Neural cell (in vitro differentiated cells): Measurements from ENCODE around the gene PLD1. TPM values are rescaled to one million over a fixed set of nuclear protein-coding genes. Genes with fewer than 3 reads are reported as not detected.

Experiments used
- H2AFZ ChIP-seq: fragments of 200-600, 300-800 bp; sonication (generic), shearing (Covaris generic); 2 replicates; pipeline ENCODE4 v1.6.0; 2014; ENCODE audit warnings: low read depth, mild to moderate bottlenecking, antibody characterized with exemption, low read length, moderate library complexity
- H3F3A ChIP-seq: fragments of 200-600 bp; shearing (Covaris generic); 2 replicates; pipeline ENCODE4 v1.6.1; 2016; ENCODE audit warnings: mild to moderate bottlenecking, moderate library complexity, mixed read lengths, antibody characterized with exemption, low read length; ENCODE audit not compliant: insufficient read depth, poor library complexity, severe bottlenecking
- H3K27ac ChIP-seq: fragments of 200-600, 300-800 bp; sonication (generic), shearing (Covaris generic); 2 replicates; pipeline ENCODE4 v1.5.1; 2014; ENCODE audit warnings: mild to moderate bottlenecking, low read length, moderate library complexity
- H3K27me3 ChIP-seq: fragments of 300-800, 200-600 bp; sonication (generic), shearing (Covaris generic); 2 replicates; pipeline ENCODE4 v1.6.0; 2014; ENCODE audit warnings: mild to moderate bottlenecking, low read depth, low read length, moderate library complexity; ENCODE audit not compliant: insufficient read depth
- H3K36me3 ChIP-seq: fragments of 300-800, 200-600 bp; sonication (generic), shearing (Covaris generic); 2 replicates; pipeline ENCODE4 v1.5.1; 2014; ENCODE audit warnings: mild to moderate bottlenecking, antibody characterized with exemption, low read length, moderate library complexity; ENCODE audit not compliant: insufficient read depth
- H3K4me2 ChIP-seq: fragments of 300-800, 200-600 bp; sonication (generic), shearing (Covaris generic); 2 replicates; pipeline ENCODE4 v1.6.0; 2014; ENCODE audit warnings: mild to moderate bottlenecking, low read length
- H3K4me3 ChIP-seq: fragments of 300-800, 200-600 bp; sonication (generic), shearing (Covaris generic); 2 replicates; pipeline ENCODE4 v1.5.1; 2014; ENCODE audit warnings: mild to moderate bottlenecking, low read length, moderate library complexity
- H3K79me2 ChIP-seq: fragments of 200-600 bp; shearing (Covaris generic); replicated peaks from 2 replicates; pipeline ENCODE4 v1.6.0; 2014; ENCODE audit warnings: mild to moderate bottlenecking, low read length, moderate library complexity; ENCODE audit not compliant: insufficient read depth
- H3K9ac ChIP-seq: fragments of 300-800, 200-600 bp; sonication (generic), shearing (Covaris generic); 2 replicates; pipeline ENCODE4 v1.6.1; 2016; ENCODE audit warnings: mild to moderate bottlenecking, low read length, mixed read lengths
- H3K9me2 ChIP-seq: fragments of 200-600 bp; shearing (Covaris generic); 2 replicates; pipeline ENCODE4 v1.6.1; 2016; ENCODE audit warnings: mild to moderate bottlenecking, low read length, mixed read lengths; ENCODE audit not compliant: insufficient read depth
- H3K9me3 ChIP-seq: fragments of 200-600, 300-800 bp; sonication (generic), shearing (Covaris generic); 2 replicates; pipeline ENCODE4 v1.6.1; 2016; ENCODE audit warnings: mild to moderate bottlenecking, mixed run types, low read length, moderate library complexity, mixed read lengths
- H4K20me1 ChIP-seq: fragments of 200-600 bp; shearing (Covaris generic); 2 replicates; pipeline ENCODE4 v1.6.1; 2016; ENCODE audit warnings: mild to moderate bottlenecking, mixed run types; ENCODE audit not compliant: insufficient read depth
- CTCF ChIP-seq: fragments of 450-650 bp; IDR thresholded peaks from 2 replicates; pipeline ENCODE4 v1.5.1; 2014; ENCODE audit warnings: antibody characterized with exemption, mild to moderate bottlenecking, moderate library complexity; ENCODE audit not compliant: poor library complexity, severe bottlenecking
- EP300 ChIP-seq: fragments of 450-650 bp; conservative IDR thresholded peaks from 2 replicates; pipeline ENCODE4 v1.6.1; 2014; ENCODE audit warnings: antibody characterized with exemption, mild to moderate bottlenecking, moderate library complexity; ENCODE audit not compliant: poor library complexity, severe bottlenecking
- EZH2 ChIP-seq: fragments of 200-600, 300-800 bp; shearing (Covaris generic), sonication (generic); IDR thresholded peaks from 2 replicates; pipeline ENCODE4 v1.6.1; 2014; ENCODE audit warnings: antibody characterized with exemption, low read length, borderline replicate concordance, mild to moderate bottlenecking; ENCODE audit not compliant: insufficient read depth, poor library complexity, severe bottlenecking
- MXI1 ChIP-seq: fragments of 450-650 bp; conservative IDR thresholded peaks from 2 replicates; pipeline ENCODE4 v1.6.1; 2014; ENCODE audit warnings: antibody characterized with exemption, mild to moderate bottlenecking; ENCODE audit not compliant: poor library complexity, severe bottlenecking
- POLR2AphosphoS5 ChIP-seq: IDR thresholded peaks from 2 replicates; pipeline ENCODE4 v1.6.1; 2012
- RAD21 ChIP-seq: fragments of 450-650 bp; conservative IDR thresholded peaks from 2 replicates; pipeline ENCODE4 v1.6.1; 2014; ENCODE audit warnings: antibody characterized with exemption, mild to moderate bottlenecking, moderate library complexity
- REST ChIP-seq: IDR thresholded peaks from 2 replicates; pipeline ENCODE4 v1.6.1; 2012; ENCODE audit warnings: borderline replicate concordance
- SMC3 ChIP-seq: fragments of 450-650 bp; conservative IDR thresholded peaks from 2 replicates; pipeline ENCODE4 v1.6.1; 2014; ENCODE audit warnings: antibody characterized with exemption, mild to moderate bottlenecking, moderate library complexity; ENCODE audit not compliant: poor library complexity
- TAF1 ChIP-seq: IDR thresholded peaks from 2 replicates; pipeline ENCODE4 v1.6.1; 2012; ENCODE audit warnings: low read depth
- polyA plus RNA-seq: library from polyadenylated mRNA; depleted of rRNA; stranded (reverse); fragments of >200 nt; gene quantifications from 2 replicates; pipeline ENCODE4 v1.2.3, GENCODE V29; 2014

PLD1 gene
- polyA plus RNA-seq, 1 donor from 2014 or later, result 0.06 TPM

GRCh38 chr3:171736556-171736955 lies 73.7 kb downstream of the PLD1 start:
- Histone ChIP-seq H3K9me3 (no peaks in the 10 kb centered on the region), H3K4me2 (no peak overlapping the region), H3K9ac (no peak overlapping the region), H4K20me1 (no peaks in the 10 kb centered on the region), H2AFZ (no peak overlapping the region), H3F3A (no peaks in the 10 kb centered on the region), H3K36me3 (no peaks in the 10 kb centered on the region), H3K9me2 (no peaks in the 10 kb centered on the region), H3K27me3 (no peaks in the 10 kb centered on the region), H3K4me3 (no peak overlapping the region), H3K79me2 (no peaks in the 10 kb centered on the region), H3K27ac (no peak overlapping the region)
- no peak for TF ChIP-seq EZH2
- TF ChIP-seq EP300, result no peak
- no peak for TF ChIP-seq CTCF
- no peak for TF ChIP-seq TAF1
- no peak for TF ChIP-seq SMC3
- no peak for TF ChIP-seq RAD21
- no peak for TF ChIP-seq REST
- TF ChIP-seq POLR2AphosphoS5, result no peak

- Histone ChIP-seq H3K4me3 (no peak overlapping the region), H3K9me2 (no peaks in the 10 kb centered on the region), H4K20me1 (no peaks in the 10 kb centered on the region), H2AFZ (no peak overlapping the region), H3K4me2 (no peak overlapping the region), H3K36me3 (no peaks in the 10 kb centered on the region), H3K9me3 (no peaks in the 10 kb centered on the region), H3K27ac (no peak overlapping the region), H3K27me3 (no peaks in the 10 kb centered on the region), H3K9ac (no peak overlapping the region), H3K79me2 (no peaks in the 10 kb centered on the region), H3F3A (no peaks in the 10 kb centered on the region)
- TF ChIP-seq EZH2 (no peak), RAD21 (no peak), POLR2AphosphoS5 (no peak), SMC3 (no peak), CTCF (no peak), MXI1 (no peak)
These were observed 76.7 kb downstream of the PLD1 start for GRCh38 chr3:171733561-171733960.
